HG03460 (cell line): ENCODE data around the gene SAMD14.
A peak's percentile ranks its signal among the peaks of the same experiment; 100 is the strongest.

Experiments
- ATAC-seq: cut with Tn5 transposase; IDR thresholded peaks from one replicate; pipeline ENCODE4 v1.9.1; 2021; ENCODE audit not compliant: unreplicated experiment

SAMD14 gene

DNA sequence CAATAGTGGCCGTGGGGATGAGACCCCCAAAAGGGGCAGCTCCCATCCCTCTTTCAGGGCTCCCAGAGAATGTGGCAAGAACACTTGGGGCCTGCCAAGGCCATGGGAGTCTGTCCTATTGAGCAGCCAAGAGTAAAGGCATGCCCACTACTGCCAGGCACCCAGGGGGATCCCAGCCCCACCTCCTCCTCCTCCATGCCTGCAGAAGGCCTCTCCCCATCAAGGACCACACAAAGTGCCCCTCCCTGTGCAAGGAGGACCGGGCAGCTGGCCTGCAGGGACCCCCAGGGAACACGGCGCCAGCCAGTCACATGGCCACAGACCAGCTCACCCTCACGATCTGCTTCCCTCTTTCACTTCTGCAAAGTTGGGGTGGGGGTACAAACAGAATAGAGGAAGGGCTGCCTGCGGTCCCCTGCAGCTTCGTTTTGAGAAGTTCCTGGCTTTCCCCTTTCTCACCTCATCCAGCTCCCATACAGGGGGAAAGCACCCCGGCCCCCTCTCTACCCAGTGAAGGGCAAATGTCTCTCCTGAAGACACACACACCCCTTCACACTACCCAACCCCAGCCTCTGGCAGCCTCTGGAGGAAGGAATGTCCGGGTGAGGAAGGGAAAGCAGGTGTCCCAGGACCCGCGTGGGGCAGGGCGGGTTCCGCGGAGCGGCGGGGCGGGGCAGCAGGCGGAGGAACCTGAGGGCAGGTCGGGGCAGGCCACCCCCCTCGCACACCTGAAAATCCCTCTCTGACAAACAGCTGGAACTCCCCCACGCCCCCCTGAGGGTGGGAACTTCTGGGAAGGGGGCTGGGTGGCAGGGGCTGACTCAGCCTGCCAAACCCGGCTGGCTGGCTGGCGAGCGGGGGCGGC lies 18.5 kb upstream of the SAMD14 start:
- ATAC-seq = peak; percentile 40

DNA sequence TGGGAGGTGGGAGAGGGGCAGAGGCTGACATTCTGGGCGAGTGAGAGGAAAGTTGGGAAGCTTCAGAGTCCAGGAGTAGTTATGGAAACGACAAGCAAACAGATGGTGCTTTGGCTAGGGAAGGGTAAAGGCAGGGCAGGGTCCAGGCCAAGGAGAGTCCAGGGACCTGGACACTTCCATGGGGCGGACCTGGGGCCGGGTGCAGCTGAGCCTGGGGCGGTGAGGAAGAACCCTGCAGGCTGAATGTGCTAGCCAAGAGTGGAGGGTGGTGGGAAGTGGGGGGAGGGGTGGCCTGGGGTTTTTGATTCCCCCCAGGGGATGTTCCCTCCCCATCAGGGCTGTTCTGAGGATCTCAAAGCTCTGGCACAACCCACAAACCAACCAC lies 17.9 kb upstream of the SAMD14 start:
- ATAC-seq = no peak

DNA sequence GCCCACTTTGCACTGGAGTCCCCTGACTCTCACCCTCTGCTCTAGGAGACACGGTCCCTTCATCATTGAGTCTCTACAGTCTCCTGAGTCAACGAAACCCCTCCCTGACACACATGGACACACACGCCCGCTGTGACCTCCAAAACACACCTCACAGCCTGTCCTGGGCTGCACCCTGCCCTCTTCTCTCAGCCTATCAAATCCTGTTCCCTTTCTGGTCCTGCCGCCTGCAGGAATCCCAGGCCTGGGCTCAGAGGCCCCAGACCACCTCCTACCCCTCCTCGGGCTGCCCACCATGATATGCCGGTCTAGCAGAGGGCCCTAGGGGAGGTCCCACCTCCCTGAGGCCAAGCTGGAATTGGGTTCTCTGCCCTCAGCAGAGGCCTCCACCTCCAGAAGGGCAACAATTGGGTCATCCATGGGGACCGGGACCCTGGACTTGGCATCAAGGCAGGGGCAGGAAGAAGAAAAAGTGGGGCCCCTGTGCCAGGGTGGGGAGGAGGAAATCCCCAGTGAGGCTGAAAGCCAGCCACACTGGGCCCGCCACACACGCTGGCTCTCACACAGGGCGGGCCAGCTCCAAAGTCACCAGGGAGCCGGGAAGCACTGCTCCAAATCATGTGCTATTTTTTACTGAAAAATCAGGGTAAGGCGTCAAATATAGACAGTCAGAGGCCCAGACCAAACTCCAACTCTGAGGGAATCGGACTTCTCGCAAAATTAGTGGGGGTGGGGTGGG lies 17.1 kb upstream of the SAMD14 start:
- no peak for ATAC-seq

DNA sequence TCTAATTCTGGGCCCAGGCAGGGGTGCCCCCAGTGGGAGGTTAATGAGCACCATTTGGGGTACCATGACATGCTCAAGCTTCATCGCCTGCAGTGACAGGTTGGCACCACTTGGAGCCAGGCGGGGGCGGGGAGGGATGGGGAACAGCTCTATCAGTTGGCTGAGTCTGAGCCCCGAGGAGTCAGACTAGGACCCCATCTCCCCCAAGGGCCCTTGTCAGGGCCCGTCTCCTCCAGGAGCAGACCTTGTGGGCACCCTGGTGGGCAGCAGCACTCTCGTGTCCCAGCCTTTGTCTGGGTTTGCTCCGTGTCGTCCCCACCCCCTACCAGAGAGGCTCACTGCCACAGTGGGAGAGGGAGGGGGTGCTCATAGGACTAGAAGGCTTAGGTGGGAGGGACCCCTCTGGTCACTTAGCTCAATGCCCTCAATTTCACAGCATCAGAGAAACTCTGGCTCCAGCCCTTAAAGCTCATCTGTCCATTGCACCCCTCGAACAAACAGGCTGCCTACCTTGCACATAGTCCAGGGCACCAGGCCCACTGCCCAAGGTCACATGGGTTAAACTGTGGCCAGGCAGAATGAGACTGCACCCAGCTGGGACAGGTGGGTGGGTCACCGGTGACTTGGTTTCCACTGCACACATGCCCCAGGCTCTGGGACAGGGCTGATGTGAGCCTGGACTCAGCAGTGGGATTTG lies 16.4 kb upstream of the SAMD14 start:
- ATAC-seq = no peak

DNA sequence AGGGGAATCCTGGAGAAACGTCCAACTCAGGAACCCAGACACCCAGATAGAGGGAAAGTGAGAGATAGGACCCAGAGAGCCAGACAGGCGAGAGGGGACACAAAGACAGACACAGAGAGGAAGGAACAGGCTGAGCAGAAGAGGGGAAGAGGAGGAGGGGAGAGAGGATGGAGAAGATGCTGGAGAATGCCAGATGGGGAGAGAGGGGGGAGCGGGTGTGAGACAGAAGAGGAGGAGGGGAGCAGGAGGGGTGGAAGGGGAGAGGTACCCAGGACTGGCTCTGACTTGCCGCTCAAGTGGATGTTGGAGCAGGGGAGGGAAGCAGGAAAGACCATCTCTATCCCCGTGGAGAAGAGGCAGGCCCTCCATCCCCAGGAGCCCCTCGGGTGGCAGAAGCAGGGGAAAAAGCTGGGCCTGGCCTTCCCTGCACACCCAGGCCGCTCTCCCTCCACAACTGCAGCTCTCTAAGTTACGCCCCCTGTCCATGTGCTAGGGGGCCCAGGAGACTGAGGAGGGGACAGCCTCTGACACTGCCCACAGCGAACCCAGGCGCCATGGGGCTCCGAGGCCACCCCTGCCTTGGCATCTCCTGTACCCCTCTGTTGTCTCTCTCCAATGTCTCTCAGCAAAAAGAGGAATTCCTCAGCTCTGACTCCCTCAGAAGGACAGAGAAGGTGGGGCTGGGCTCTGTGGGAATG lies 15.7 kb upstream of the SAMD14 start:
- no peak for ATAC-seq

DNA sequence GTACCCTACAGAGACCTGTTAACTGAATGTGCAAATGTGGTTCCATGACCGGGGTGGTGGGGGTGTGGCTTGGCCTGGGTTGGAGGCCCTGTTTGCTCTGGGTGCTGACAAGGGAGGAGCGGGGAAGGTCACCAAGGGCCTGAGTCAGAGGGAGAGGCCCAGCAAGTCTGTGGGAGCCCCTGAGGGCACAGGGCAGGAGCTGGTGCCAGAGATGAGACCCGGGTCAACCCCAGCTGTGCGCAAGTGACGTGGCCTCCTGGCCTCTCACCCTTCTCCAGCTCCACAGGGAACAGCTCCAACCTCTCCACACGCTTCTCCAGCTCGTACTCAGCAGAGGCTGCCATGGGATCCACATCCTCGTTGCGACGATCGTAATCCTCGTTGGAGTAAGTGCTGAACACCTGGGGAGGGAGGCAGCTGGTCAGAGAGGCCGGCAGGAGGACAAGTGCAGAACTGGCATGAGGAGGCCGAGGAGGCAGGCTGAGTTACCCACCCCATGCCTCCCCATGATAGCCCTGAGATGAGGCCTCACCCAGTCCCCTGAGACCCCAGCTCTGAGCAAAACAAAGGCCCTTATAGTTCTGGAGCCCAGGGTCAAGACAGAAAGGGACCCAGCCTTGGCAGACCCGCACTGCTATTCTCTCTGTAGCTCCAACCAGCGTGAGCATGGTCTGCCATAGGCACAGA lies 15.0 kb upstream of the SAMD14 start:
- no peak for ATAC-seq

DNA sequence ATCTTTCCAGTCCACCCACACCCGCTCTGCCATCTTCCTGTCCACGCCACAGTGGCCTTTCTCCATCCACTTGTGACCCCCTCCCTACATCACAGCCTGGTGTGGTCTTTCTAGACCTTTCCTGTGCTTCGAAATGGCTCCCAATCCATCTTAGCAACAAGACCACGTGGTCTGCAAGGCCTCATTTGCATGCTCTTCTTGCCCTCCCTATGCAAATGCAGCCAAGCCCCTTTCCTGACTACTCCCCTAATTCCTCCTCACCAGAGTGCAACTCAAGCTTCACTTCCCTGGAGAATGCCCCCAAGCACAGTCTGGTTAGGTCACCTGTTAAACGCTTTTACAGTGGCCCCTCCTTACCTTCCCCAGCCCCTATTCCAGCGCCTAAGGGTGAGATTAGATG lies 14.4 kb upstream of the SAMD14 start:
- ATAC-seq = no peak

DNA sequence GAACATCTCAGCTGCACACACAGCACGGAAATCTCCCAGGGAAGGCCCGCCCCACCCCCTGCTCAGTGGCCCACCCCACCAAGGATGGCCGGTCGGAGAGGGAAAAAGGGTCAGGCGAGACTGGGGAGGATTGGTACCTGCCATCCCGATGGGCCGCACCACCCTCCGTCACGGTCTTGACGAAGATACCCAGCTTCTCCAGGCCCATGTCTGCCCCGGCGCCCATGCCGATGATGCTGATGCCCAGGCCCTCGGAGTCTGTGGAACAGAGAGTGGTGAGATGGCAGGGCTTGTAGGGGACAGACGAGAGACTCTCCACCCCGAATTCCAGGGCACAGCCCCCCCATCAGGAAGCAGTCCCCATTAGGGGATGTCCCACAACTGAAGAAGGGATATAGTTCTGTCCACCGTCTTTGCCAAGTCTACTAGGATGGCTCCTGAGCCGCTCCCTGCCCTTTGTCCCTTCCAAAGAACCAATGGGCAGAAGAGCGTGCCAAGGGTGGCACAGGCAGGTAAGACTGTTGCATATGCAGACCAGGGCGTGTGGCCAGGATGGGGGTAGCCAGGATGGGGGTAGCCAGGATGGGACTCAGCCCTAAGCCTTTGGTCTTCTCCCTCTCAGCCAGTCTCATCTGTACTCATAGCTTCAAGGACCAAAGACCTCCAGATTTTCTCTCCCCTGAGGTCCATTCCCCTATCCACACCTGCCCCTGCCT lies 13.7 kb upstream of the SAMD14 start:
- ATAC-seq = no peak

DNA sequence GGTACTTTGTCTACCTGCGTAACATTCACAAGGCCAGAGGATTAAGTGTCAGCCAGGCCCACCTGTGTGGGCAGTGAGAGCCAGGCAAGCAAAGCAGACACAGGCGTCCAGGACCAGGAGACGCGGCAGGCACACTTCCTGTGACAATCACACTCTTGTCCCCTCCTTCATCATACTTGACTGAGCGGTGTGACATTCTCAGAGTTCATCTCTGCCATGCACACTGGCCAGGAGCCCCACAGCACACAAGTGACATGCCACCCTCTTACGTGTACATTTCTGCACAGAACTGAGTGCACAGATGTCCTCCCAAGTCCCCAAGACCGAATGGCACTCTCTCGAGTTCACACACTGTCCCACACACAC lies 11.8 kb upstream of the SAMD14 start:
- ATAC-seq = no peak

DNA sequence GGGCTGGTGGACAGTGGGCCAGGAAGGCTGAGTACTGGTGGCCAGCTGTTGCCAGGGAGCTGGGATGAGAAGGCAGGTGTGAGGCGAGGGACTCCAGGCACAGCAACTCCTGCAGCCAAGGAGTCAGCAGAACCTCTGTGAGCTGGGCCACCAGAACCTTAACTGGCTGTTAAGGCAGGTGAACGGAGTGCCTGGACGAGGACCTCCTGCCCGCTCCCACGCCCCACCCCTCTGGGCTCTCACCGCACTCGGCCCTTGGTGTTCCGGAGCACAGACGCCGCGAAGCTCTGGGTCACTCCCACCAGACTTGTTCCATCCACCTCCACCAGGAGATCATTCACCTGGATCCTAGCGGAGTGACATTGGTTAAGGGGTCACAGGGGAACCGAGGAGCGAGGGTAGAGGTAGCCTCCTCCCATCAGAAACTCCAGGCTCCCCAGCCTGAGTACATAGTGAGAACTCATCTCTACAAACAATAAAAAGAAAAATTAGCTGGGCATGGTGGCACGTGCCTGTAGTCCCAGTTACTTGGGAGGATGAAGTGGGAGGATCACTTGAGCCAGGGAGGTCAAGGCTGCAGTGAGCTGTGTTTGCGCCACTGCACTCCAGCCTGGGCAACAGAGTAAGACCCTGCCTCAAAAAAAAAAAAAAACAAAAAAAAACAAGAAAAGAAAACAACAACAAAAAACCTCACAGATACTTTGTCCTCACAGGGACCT lies 11.2 kb upstream of the SAMD14 start:
- ATAC-seq = no peak

DNA sequence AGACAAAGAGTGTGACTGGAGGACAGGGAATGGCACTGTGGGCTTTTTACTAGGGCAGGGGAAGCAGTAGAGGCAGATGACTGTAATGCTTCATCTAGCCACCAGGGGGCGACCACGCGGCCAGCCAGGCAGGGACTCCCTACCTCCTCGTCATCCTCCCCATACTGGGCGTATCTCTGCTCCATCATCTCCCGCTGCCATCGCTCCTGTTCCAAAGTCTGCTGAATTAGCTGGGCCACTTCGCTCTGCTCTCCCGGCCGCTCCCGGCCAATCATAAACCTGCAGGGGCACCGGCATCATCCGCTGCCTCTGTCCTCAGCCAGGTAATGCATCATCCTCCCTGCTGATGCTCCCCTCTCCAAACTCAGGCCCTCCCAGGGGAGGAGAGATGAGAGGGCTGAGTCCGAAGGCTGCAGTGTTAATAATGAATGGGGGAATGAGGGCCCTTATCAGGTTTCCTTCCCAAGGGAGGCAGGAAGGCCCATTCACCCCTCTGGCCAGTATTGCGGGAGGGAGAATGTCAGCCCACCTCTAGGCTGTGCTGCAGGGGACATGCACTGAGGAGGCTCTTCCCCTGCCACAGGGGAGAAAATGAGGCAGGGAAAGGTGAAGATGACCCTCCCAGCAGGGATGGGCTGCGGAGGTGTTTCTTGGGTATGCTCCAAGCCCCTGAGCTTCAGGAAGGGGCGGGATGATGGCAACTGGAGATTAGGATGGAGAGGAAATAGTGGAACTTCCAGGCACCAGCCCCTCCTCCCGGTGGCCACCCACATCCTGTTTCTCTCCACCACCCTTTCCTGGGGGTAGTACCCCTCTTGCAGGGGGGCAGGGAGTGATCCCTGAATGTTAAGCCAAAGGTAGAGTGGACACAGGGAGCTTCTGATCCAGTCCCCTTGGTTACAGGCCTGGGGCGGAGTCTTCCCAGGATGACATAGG lies 10.3 kb upstream of the SAMD14 start:
- ATAC-seq = no peak

DNA sequence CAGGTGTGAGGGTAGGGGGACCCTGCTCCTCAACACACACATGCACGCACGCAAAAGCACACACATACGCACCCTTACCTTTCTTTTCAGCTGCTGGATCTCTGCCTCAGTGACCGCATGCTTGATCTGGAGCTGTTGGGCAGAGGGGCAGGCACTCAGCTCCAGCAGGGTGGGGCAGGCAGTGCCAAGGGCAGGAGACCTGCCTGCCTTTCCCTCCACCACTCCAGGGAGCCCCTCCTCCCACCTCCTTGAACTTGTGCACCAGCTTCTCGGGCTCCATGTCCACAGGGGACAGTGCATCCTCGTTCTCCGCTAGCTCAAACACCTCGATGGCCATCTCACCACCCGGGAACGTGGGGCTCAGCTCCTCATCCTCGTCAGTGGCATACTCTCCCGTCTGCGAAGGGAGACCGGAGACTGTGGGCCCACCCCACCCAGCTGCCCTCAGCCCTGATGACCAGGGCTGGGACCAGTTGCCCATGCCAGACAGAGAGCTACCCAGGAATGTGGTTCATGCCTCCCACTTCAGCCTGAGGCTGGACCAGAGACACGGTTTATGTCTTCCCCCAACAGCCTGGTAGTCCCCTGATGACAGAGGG lies 9.3 kb upstream of the SAMD14 start:
- ATAC-seq = no peak

DNA sequence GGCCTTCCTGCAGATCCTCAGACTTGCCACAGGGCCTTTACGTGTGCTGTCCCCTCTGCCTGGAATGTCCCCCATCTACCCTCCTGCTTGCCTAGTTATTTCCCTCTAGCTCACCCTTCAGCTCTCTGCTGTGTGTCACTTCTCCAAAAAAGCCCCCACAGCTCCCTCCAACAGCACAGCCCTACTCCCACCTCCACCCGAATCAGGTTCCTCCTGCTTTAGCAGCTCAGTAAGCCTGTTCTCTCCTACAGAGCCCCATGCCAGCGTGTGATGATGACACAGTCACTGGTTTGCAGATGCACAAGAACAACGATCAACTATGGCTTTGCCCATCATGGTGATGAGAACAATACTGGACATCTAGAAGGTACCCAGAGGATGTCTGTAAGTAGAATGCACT lies 7.1 kb upstream of the SAMD14 start:
- no peak for ATAC-seq

DNA sequence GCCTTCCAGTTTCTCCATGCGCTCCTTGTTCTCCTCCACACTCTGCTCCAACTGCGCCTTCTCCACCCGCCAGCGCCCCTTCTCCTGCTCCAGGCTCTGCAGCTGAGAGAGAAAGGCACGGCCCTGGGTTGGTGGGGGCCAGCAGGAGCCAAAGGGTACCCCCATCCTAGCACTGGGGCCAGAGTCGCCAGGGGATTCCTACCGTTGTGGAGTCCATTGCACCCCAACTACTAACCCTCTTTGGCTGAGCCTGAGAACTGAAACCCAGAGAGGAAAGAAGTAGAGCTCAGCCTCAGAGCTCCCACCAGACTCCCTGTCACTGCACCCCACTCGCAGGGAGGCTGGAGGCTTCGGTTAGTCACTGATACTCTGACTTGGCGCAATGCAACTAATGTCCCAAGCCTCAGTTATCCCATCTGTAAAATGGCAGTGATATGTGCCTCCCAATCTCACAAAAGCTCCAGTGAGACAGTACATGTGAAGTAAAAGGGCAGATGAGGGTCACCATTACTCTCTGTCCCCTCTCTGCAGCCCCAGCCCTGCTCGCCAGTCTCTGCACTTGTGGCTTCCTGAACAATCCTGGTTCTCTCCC lies 6.2 kb upstream of the SAMD14 start:
- no peak for ATAC-seq

DNA sequence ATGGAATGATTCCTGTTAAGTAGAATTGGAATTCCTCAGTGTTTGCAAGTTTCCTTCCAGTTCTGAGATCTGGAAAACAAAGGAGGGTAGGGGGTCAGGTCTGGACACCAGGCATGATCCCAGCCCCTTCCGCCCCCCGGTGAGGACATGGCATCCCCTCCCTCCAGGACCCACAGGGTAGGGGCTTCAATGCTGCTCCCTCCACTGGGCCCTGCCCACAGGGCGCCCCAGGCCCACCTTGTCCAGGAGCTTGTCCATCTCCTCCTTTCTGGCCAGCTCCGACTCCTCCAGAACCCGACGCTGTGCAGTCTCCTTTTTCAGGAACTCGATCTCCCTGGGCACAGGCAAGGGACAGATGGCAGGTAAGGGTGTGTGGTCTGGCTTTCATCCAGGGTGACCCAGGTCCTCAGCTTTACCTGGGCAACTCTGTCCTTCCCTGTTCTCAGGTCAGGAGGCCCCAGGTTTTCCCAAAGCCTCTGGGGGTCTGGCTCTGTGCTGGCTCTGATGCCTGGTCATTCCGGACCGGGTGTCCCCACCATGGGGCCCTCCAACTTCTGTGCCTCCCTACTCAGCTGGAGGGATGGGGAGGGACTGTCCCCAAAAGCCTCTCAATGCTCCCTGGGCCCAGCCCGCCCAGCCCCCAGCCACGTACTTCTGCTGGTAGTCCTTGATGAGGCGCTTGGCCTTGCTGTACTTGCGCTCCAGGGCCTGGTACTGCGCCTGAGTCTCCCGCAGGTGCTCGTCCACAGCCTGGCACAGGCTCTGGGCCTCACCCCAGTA lies 5.5 kb upstream of the SAMD14 start:
- ATAC-seq = no peak

DNA sequence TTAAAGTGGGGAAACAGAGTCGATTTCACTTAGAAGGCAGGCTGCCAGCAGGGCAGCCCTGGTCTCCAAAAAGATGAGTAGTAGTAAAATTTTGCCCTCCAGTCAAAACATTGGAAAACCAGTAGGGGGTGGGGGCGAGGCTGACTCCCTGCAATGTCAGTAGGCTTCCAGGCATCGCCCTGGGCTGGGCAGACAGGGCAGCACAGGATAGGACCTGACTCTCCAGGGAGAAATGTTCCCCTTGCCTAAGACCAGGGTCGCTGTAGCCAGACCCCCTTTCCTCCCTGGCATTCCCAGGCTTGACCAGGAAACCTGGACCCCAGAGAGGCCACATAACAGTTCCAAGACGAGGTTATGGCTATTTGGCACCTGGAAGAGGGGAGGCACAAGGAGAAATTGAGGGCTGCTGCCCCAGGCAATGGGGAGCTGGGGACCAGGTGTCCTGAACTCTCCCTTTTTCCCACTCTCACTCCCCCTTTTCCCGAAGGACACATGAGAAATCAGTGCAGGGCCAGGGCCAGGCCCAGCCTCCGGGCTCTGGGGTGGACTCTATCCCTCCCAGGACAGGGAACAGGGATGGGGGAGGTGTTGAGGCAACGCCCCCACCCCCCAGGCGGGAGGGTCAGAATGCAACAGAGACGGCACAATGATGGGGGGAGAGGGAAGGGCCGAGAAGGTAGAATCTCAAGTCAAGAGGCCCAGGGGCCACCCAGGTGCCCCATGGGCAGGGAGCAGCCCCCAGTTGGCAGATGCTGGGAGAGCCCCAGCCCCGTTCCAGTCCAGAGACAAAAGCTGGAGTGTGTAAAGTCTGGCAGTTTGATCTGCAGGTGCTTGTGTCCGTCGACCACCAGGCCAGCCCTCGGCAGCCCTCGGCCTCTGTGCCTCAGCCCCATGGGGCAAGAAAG lies 4.5 kb upstream of the SAMD14 start:
- ATAC-seq = no peak
